Measurements from ENCODE around the gene TOP1. TPM values are rescaled to one million over a fixed set of nuclear protein-coding genes. Genes with fewer than 3 reads are reported as not detected.

The TOP1 gene
- total and polyA plus RNA-seq, 5 donors from 2014 or later = 9.2 to 50.0 (median 9.7) TPM

DNA sequence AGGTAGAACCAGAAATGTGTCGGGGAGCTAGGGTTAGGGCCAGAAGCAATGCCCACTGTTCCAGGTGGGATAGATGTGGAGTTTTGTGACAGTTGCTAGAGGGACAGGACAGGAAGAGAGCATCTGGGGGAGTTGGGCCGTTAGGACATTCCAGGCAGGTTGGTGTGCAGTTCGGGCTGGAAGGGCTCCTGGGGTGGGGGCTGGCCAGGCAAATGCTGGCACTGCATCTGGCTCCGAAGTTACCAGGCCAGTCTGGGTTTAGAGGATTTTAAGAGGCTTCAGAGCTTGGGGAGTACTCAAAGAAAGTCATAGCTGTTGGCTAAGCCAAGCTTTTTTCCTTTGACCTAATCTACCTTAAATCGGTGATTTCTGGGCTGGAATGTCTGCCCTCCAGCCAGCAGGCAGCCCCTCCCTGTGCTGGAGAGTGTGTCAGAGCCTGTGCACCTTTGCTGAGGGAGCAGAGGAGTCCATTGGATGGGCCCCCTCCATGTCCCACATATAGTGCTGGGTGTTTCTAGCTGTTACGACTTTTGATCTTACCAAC is 129.5 kb downstream of the TOP1 start:
- H3K36me3 ChIP-seq (ENCODE audit: control insufficient read depth, insufficient read depth, low read length) = peaks cover 34% of the 10 kb centered on the region
- peak overlapping the region; percentile 86 for H3K27ac ChIP-seq (ENCODE audit: insufficient read depth, low read length, poor library complexity, severe bottlenecking)
- ATAC-seq (ENCODE audit: low read depth in 2 of 2) = no peak
- no peak for DNase-seq
- Mint-ChIP-seq H3K9me3 (no peaks in the 10 kb centered on the region), H3K27me3 (peaks cover 7% of the 10 kb centered on the region), H3K4me1 (peaks cover 13 to 97% (median 69%) of the 10 kb centered on the region in 4 donors), H3K4me3 (peak overlapping the region; percentile 87 to 93 (median 88)), H3K36me3 (peaks cover 32% of the 10 kb centered on the region), H3K27ac (peak overlapping the region; percentile 94 to 100 (median 96))
- H3K4me1 ChIP-seq (ENCODE audit: control insufficient read depth, insufficient read depth, low read length, poor library complexity, severe bottlenecking) = peaks cover 96% of the 10 kb centered on the region
- H3K4me3 ChIP-seq (ENCODE audit: low read depth, low read length) = peak overlapping the region; percentile 69
- H3K9me3 ChIP-seq (ENCODE audit: control insufficient read depth in 2 of 2, low read length in 2 of 2) = no peaks in the 10 kb centered on the region
- no peaks in the 10 kb centered on the region for H3K27me3 ChIP-seq (ENCODE audit: control insufficient read depth, insufficient read depth, low read length)

DNA sequence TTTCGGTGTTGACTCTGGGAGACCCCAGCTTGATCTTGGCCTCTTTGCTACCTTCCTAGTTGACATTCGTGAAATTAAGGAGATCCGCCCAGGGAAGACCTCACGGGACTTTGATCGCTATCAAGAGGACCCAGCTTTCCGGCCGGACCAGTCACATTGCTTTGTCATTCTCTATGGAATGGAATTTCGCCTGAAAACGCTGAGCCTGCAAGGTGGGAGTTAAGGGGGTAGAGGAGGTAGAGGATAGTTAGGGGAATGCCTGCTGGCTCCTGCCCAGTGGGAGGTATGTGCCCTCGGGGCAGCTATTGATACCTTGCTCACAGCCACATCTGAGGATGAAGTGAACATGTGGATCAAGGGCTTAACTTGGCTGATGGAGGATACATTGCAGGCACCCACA is 130.9 kb downstream of the TOP1 start:
- ATAC-seq (ENCODE audit: low read depth in 2 of 2) = no peak
- DNase-seq = no peak
- Mint-ChIP-seq H3K27me3 (peaks cover 7% of the 10 kb centered on the region), H3K27ac (peak overlapping the region; percentile 94 to 100 (median 96)), H3K4me1 (peaks cover 12 to 96% (median 61%) of the 10 kb centered on the region in 4 donors), H3K4me3 (peak overlapping the region; percentile 22 to 93 (median 77)), H3K36me3 (peaks cover 39% of the 10 kb centered on the region), H3K9me3 (no peaks in the 10 kb centered on the region)
- H3K36me3 ChIP-seq (ENCODE audit: control insufficient read depth, insufficient read depth, low read length) = peaks cover 48% of the 10 kb centered on the region
- H3K4me3 ChIP-seq (ENCODE audit: low read depth, low read length) = peak overlapping the region; percentile 69
- no peaks in the 10 kb centered on the region for H3K27me3 ChIP-seq (ENCODE audit: control insufficient read depth, insufficient read depth, low read length)
- peak overlapping the region; percentile 86 for H3K27ac ChIP-seq (ENCODE audit: insufficient read depth, low read length, poor library complexity, severe bottlenecking)
- no peaks in the 10 kb centered on the region for H3K9me3 ChIP-seq (ENCODE audit: control insufficient read depth in 2 of 2, low read length in 2 of 2)
- peaks cover 82% of the 10 kb centered on the region for H3K4me1 ChIP-seq (ENCODE audit: control insufficient read depth, insufficient read depth, low read length, poor library complexity, severe bottlenecking)

GRCh38 chr20:41160686-41161085 is 132.1 kb downstream of the TOP1 start:
- H3K9me3 ChIP-seq (ENCODE audit: control insufficient read depth in 2 of 2, low read length in 2 of 2) = no peaks in the 10 kb centered on the region
- peaks cover 45% of the 10 kb centered on the region for H3K36me3 Mint-ChIP-seq
- no peaks in the 10 kb centered on the region for H3K9me3 Mint-ChIP-seq
- H3K36me3 ChIP-seq (ENCODE audit: control insufficient read depth, insufficient read depth, low read length) = peaks cover 59% of the 10 kb centered on the region
- peak overlapping the region in 3 of 4 donors; percentile 19 to 64 (median 44) for H3K4me3 Mint-ChIP-seq
- DNase-seq (no peak), ATAC-seq (ENCODE audit: low read depth in 2 of 2) (no peak)
- H3K27ac ChIP-seq (ENCODE audit: insufficient read depth, low read length, poor library complexity, severe bottlenecking) = peak overlapping the region; percentile 86
- peaks cover 71% of the 10 kb centered on the region for H3K4me1 ChIP-seq (ENCODE audit: control insufficient read depth, insufficient read depth, low read length, poor library complexity, severe bottlenecking)
- H3K4me3 ChIP-seq (ENCODE audit: low read depth, low read length) = no peak overlapping the region
- peaks cover 7% of the 10 kb centered on the region for H3K27me3 Mint-ChIP-seq
- H3K27ac Mint-ChIP-seq = peak overlapping the region; percentile 94 to 100 (median 96)
- H3K4me1 Mint-ChIP-seq = peaks cover 12 to 91% (median 51%) of the 10 kb centered on the region in 4 donors
- H3K27me3 ChIP-seq (ENCODE audit: control insufficient read depth, insufficient read depth, low read length) = no peaks in the 10 kb centered on the region

GRCh38 chr20:41161886-41162285 is 133.3 kb downstream of the TOP1 start:
- Mint-ChIP-seq H3K4me3 (peak overlapping the region in 2 of 4 donors; percentile 56 to 63), H3K36me3 (peaks cover 55% of the 10 kb centered on the region), H3K9me3 (no peaks in the 10 kb centered on the region), H3K27ac (peak overlapping the region; percentile 82 to 97 (median 94)), H3K4me1 (peaks cover 12 to 85% (median 41%) of the 10 kb centered on the region in 4 donors), H3K27me3 (peaks cover 5% of the 10 kb centered on the region)
- no peak for ATAC-seq (ENCODE audit: low read depth in 2 of 2)
- H3K9me3 ChIP-seq (ENCODE audit: control insufficient read depth in 2 of 2, low read length in 2 of 2) = no peaks in the 10 kb centered on the region
- H3K4me1 ChIP-seq (ENCODE audit: control insufficient read depth, insufficient read depth, low read length, poor library complexity, severe bottlenecking) = peaks cover 59% of the 10 kb centered on the region
- no peaks in the 10 kb centered on the region for H3K27me3 ChIP-seq (ENCODE audit: control insufficient read depth, insufficient read depth, low read length)
- DNase-seq = no peak
- no peak overlapping the region for H3K4me3 ChIP-seq (ENCODE audit: low read depth, low read length)
- H3K27ac ChIP-seq (ENCODE audit: insufficient read depth, low read length, poor library complexity, severe bottlenecking) = peak overlapping the region; percentile 55
- peaks cover 71% of the 10 kb centered on the region for H3K36me3 ChIP-seq (ENCODE audit: control insufficient read depth, insufficient read depth, low read length)

DNA sequence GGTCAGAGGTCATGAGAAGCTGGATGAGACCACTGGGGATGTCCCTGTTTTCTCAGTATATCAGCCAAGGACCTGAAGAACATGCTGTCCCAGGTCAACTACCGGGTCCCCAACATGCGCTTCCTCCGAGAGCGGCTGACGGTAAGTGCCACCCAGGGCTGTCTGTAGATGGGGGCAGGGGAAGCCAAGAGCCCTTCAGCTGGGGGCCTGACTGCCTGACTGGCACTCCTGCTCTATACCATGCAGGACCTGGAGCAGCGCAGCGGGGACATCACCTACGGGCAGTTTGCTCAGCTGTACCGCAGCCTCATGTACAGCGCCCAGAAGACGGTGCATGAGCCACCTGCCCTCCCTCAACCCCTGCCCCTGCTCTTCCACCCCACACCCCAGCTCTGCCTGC is 133.8 kb downstream of the TOP1 start:
- DNase-seq (no peak), ATAC-seq (ENCODE audit: low read depth in 2 of 2) (no peak)
- peaks cover 11 to 85% (median 39%) of the 10 kb centered on the region in 4 donors for H3K4me1 Mint-ChIP-seq
- Histone ChIP-seq H3K27ac (ENCODE audit: insufficient read depth, low read length, poor library complexity, severe bottlenecking) (peak overlapping the region; percentile 55), H3K4me1 (ENCODE audit: control insufficient read depth, insufficient read depth, low read length, poor library complexity, severe bottlenecking) (peaks cover 54% of the 10 kb centered on the region), H3K4me3 (ENCODE audit: low read depth, low read length) (no peak overlapping the region), H3K9me3 (ENCODE audit: control insufficient read depth in 2 of 2, low read length in 2 of 2) (no peaks in the 10 kb centered on the region), H3K27me3 (ENCODE audit: control insufficient read depth, insufficient read depth, low read length) (no peaks in the 10 kb centered on the region), H3K36me3 (ENCODE audit: control insufficient read depth, insufficient read depth, low read length) (peaks cover 76% of the 10 kb centered on the region)
- no peak overlapping the region for H3K4me3 Mint-ChIP-seq
- H3K9me3 Mint-ChIP-seq = no peaks in the 10 kb centered on the region
- peak overlapping the region; percentile 52 to 94 (median 82) for H3K27ac Mint-ChIP-seq
- peaks cover 59% of the 10 kb centered on the region for H3K36me3 Mint-ChIP-seq
- H3K27me3 Mint-ChIP-seq = no peaks in the 10 kb centered on the region

DNA sequence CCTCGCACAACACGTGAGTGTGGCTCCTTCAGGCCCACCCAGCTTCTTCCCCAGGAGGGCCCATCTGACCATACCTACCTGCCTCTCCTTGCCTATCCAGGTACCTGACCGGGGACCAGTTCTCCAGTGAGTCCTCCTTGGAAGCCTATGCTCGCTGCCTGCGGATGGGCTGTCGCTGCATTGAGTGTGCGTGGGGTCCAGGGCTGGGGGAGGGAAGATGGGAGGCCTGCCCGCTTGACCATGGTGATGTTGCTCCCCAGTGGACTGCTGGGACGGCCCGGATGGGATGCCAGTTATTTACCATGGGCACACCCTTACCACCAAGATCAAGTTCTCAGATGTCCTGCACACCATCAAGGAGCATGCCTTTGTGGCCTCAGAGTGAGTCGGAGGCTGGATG is 135.2 kb downstream of the TOP1 start:
- H3K36me3 ChIP-seq (ENCODE audit: control insufficient read depth, insufficient read depth, low read length) = peaks cover 90% of the 10 kb centered on the region
- no peaks in the 10 kb centered on the region for H3K9me3 ChIP-seq (ENCODE audit: control insufficient read depth in 2 of 2, low read length in 2 of 2)
- peak overlapping the region; percentile 7 for H3K27ac ChIP-seq (ENCODE audit: insufficient read depth, low read length, poor library complexity, severe bottlenecking)
- Mint-ChIP-seq H3K36me3 (peaks cover 55% of the 10 kb centered on the region), H3K27me3 (no peaks in the 10 kb centered on the region), H3K9me3 (no peaks in the 10 kb centered on the region), H3K27ac (peak overlapping the region in 2 of 3 donors; percentile 64 to 84), H3K4me3 (peak overlapping the region in 1 of 4 donors; percentile 64), H3K4me1 (peaks cover 5 to 71% (median 29%) of the 10 kb centered on the region in 4 donors)
- ATAC-seq (ENCODE audit: low read depth in 2 of 2) (no peak), DNase-seq (no peak)
- H3K4me3 ChIP-seq (ENCODE audit: low read depth, low read length) = no peak overlapping the region
- peaks cover 40% of the 10 kb centered on the region for H3K4me1 ChIP-seq (ENCODE audit: control insufficient read depth, insufficient read depth, low read length, poor library complexity, severe bottlenecking)
- no peaks in the 10 kb centered on the region for H3K27me3 ChIP-seq (ENCODE audit: control insufficient read depth, insufficient read depth, low read length)

GRCh38 chr20:41165001-41165882 is 136.6 kb downstream of the TOP1 start:
- H3K4me1 Mint-ChIP-seq = peaks cover 5 to 56% (median 20%) of the 10 kb centered on the region in 4 donors
- no peak overlapping the region for H3K4me3 ChIP-seq (ENCODE audit: low read depth, low read length)
- no peaks in the 10 kb centered on the region for H3K9me3 Mint-ChIP-seq
- no peak overlapping the region for H3K4me3 Mint-ChIP-seq
- peaks cover 25% of the 10 kb centered on the region for H3K4me1 ChIP-seq (ENCODE audit: control insufficient read depth, insufficient read depth, low read length, poor library complexity, severe bottlenecking)
- peaks cover 54% of the 10 kb centered on the region for H3K36me3 Mint-ChIP-seq
- H3K27me3 Mint-ChIP-seq = no peaks in the 10 kb centered on the region
- no peaks in the 10 kb centered on the region for H3K9me3 ChIP-seq (ENCODE audit: control insufficient read depth in 2 of 2, low read length in 2 of 2)
- H3K36me3 ChIP-seq (ENCODE audit: control insufficient read depth, insufficient read depth, low read length) = peaks cover 99% of the 10 kb centered on the region
- no peak overlapping the region for H3K27ac ChIP-seq (ENCODE audit: insufficient read depth, low read length, poor library complexity, severe bottlenecking)
- peak overlapping the region in 1 of 3 donors; percentile 31 for H3K27ac Mint-ChIP-seq
- ATAC-seq (ENCODE audit: low read depth in 2 of 2) = no peak
- no peaks in the 10 kb centered on the region for H3K27me3 ChIP-seq (ENCODE audit: control insufficient read depth, insufficient read depth, low read length)
- DNase-seq = no peak

Data from CD4-positive, CD25-positive, alpha-beta regulatory T cell (primary cell).